Lower lobe of right lung (tissue), 2 donors: ENCODE measurements around the gene SYCN. TPM values are rescaled to one million over a fixed set of nuclear protein-coding genes. Genes with fewer than 3 reads are reported as not detected.
A peak's percentile ranks its signal among the peaks of the same experiment; 100 is the strongest.

ENCODE experiments used
- ATAC-seq, 2 donors: fragments of 200-7000 bp; cut with Tn5 transposase; one replicate each; pipeline ENCODE4 v1.9.1; 2020 to 2022; ENCODE audit warnings: mild to moderate bottlenecking in 2 of 2, moderate library complexity in 2 of 2
- DNase-seq: peaks from one replicate; pipeline ENCODE4 v3.0.0-alpha.2; 2020
- H3K27ac ChIP-seq: fragments of 200-600 bp; one replicate; pipeline ENCODE4 v1.8.0; 2022
- H3K27me3 ChIP-seq: fragments of 200-600 bp; one replicate; pipeline ENCODE4 v1.8.0; 2022; ENCODE audit warnings: low read depth
- H3K36me3 ChIP-seq: fragments of 200-600 bp; one replicate; pipeline ENCODE4 v1.8.0; 2022; ENCODE audit warnings: mild to moderate bottlenecking
- H3K4me1 ChIP-seq: fragments of 200-600 bp; one replicate; pipeline ENCODE4 v1.8.0; 2022
- H3K4me3 ChIP-seq: fragments of 200-600 bp; one replicate; pipeline ENCODE4 v1.8.0; 2022; ENCODE audit warnings: mild to moderate bottlenecking
- H3K9me3 ChIP-seq: fragments of 200-600 bp; one replicate; pipeline ENCODE4 v1.8.0; 2022
- CTCF ChIP-seq: fragments of 200-600 bp; IDR thresholded peaks from one replicate; pipeline ENCODE4 v1.8.0; 2022; ENCODE audit warnings: antibody characterized with exemption, mild to moderate bottlenecking
- intact Hi-C: fragments of 100-400 bp; cut with DNase I; formaldehyde crosslinking; loops from one replicate; pipeline ENCODE4 v1.11.0; 2022
- total RNA-seq: library from RNA; stranded (reverse); fragmentation: NEBNext Ultra II Directional; extraction: Animal tissue kit (Norgen Biotek cat#: 25700); gene quantifications from one replicate; pipeline ENCODE4 v1.2.1, GENCODE V29; 2021
- donor health status: DM: no; HTN: yes; CAD: no; lungs with severe emphysema.

The SYCN gene
- total RNA-seq, 1 donor from 2014 or later = not detected

- Histone ChIP-seq H3K4me1 (peaks cover 17% of the 10 kb centered on the region), H3K27ac (no peak overlapping the region), H3K27me3 (no peaks in the 10 kb centered on the region), H3K4me3 (no peak overlapping the region), H3K9me3 (no peaks in the 10 kb centered on the region), H3K36me3 (peaks cover 86% of the 10 kb centered on the region)
- DNase-seq (no peak), ATAC-seq (no peak)
- TF ChIP-seq CTCF = no peak
- intact Hi-C loops = no loop called here
These were observed 31.2 kb downstream of the SYCN start for GRCh38 chr19:39172700-39173501.

GRCh38 chr19:39171479-39172465 is 32.3 kb downstream of the SYCN start:
- H3K27me3 ChIP-seq = no peaks in the 10 kb centered on the region
- no peak for DNase-seq
- intact Hi-C loops = no loop called here
- no peak overlapping the region for H3K4me3 ChIP-seq
- TF ChIP-seq CTCF = no peak
- no peak for ATAC-seq
- H3K36me3 ChIP-seq = peaks cover 74% of the 10 kb centered on the region
- peaks cover 23% of the 10 kb centered on the region for H3K4me1 ChIP-seq
- H3K27ac ChIP-seq = no peak overlapping the region
- no peaks in the 10 kb centered on the region for H3K9me3 ChIP-seq

GRCh38 chr19:39170386-39171231 is 33.5 kb downstream of the SYCN start:
- Histone ChIP-seq H3K4me1 (peaks cover 34% of the 10 kb centered on the region), H3K27me3 (no peaks in the 10 kb centered on the region), H3K27ac (peak overlapping the region; percentile 18), H3K4me3 (no peak overlapping the region), H3K9me3 (no peaks in the 10 kb centered on the region), H3K36me3 (peaks cover 63% of the 10 kb centered on the region)
- TF ChIP-seq CTCF = no peak
- intact Hi-C loops = no loop called here
- DNase-seq = no peak
- no peak for ATAC-seq

GRCh38 chr19:39169143-39169810 is 34.8 kb downstream of the SYCN start:
- ATAC-seq (no peak), DNase-seq (no peak)
- peak overlapping the region; percentile 79 for H3K27ac ChIP-seq
- no peaks in the 10 kb centered on the region for H3K27me3 ChIP-seq
- no peaks in the 10 kb centered on the region for H3K9me3 ChIP-seq
- peaks cover 38% of the 10 kb centered on the region for H3K4me1 ChIP-seq
- H3K4me3 ChIP-seq = peak overlapping the region; percentile 11
- peaks cover 50% of the 10 kb centered on the region for H3K36me3 ChIP-seq
- no peak for TF ChIP-seq CTCF
- intact Hi-C loops = no loop called here
